ENCODE results near the gene CNN2. TPM values are rescaled to one million over a fixed set of nuclear protein-coding genes. Genes with fewer than 3 reads are reported as not detected.

The CNN2 gene
- total RNA-seq: 508 and 544 TPM in 2 replicates

GRCh38 chr19:1025960-1026782, at the start of gene CNN2:
CNN2 (plus strand) TSS chr19:1026608; CDS start chr19:1026662, 54 bp downstream.
- no peak for TF ChIP-seq CTCF (IDR thresholded peaks at IDR 0.05; ENCODE audit: insufficient read depth, low read depth, low read length)
- H3K4me3 ChIP-seq (ENCODE audit: low read depth, low read length): peak within 1 kb of the TSS; percentile 100
- DNase-seq (ENCODE audit: low read depth): peak; percentile 76

- no peak overlapping the region for H3K4me3 ChIP-seq (ENCODE audit: low read depth, low read length)
- TF ChIP-seq CTCF (IDR thresholded peaks at IDR 0.05; ENCODE audit: insufficient read depth, low read depth, low read length): no peak
Observed at GRCh38 chr19:977058-977464, 49.3 kb upstream of the CNN2 start.

DNA sequence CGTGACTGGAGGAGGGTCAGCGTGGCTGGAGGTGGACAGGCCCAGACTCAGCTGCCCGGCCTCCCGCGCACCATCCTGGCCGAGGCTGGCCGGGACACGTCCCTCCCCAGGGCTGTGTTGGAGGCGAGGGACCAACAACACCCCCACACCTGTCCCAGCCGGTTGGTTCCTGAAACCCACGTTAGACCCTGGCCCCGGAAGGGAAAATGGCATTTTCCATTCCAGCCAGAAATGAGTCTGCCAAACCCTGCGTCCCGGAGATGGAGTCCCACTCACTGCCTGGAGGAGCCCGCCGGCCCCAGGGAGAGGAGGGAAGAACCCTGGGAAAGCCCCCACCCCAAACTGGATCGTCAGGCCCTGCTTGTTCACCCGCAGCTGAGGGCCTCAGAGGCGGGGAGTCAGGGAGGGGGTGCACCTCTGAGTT, 47.1 kb upstream of the CNN2 start:
- no peak for DNase-seq (ENCODE audit: low read depth)
- H3K4me3 ChIP-seq (ENCODE audit: low read depth, low read length): no peak overlapping the region
- TF ChIP-seq CTCF (IDR thresholded peaks at IDR 0.05; ENCODE audit: insufficient read depth, low read depth, low read length): no peak

More at GRCh38 chr19:977058-977464, 49.3 kb upstream of the CNN2 start:
- no peak for DNase-seq (ENCODE audit: low read depth)

DNA sequence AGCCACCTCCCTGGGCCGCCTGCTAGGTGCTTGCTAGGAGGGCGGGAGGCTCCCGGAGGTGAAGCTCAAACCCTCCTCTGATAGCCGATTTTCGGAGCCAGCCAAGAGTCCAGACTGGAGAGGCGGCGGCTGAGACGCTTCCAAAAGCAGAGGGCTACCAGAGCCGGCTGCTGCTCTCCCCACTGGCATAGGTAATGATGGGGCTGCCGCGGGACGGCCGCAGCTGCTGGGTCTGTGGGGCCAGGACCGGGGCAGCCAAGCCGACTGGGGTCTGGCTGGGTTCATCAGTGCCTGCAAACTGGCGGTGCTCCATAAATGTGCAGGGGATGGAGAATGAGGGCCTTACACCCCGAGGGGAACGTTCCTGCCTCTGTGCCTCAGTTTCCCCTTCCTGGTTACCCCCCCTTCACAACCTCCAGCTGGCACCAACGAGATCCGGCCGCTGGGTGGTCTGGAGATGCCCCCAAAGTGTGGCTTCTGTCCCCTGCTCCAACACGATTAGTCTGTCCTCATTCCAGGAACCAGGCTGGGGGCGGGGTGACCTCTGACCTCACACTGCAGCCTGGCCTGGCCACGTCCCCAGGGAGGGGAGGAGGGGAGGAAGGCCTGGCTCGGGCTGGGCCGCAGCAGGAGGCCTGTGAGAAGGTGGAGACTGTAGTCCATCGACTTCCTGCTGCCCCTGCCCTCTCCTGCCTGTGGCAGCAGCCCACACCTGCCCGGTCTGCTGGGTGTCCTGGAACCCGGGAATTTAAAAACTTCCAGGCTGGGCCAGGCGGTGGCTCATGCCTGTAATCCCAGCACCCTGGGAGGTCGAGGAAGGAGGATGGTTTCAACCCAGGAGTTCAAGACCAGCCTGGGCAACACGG, 46.0 kb upstream of the CNN2 start:
- no peak overlapping the region for H3K4me3 ChIP-seq (ENCODE audit: low read depth, low read length)
- TF ChIP-seq CTCF (IDR thresholded peaks at IDR 0.05; ENCODE audit: insufficient read depth, low read depth, low read length): no peak
- peak; percentile 72 for DNase-seq (ENCODE audit: low read depth)

DNA sequence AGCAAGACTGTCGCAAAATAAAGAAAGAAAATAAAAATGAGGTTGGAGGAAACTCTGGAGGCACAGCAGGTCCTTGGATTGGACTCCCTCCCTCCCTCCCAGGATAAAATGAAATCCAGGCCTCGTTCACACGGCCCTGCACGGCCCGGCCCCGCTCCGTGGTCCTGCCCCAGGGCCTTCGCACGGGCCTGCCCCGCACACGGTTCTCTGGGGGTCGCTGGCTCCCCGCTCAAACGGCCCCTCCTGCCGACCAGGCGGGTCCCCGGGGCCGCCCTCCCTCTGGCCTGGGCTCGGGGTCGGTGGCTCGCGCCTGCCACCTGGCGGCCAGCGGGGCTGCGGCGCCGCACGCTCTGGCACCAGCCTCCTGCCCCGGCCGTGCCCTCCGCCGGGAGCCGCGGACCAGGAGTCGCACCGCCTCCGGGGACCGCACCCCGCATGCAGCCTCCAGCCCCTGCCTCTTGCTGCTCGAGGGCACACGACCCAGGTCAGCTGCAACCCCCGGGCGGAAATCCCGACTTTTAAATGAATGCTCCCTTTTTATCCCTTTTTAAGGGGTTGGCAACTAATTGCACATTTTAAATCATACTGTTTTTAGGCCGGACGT, 43.7 kb upstream of the CNN2 start:
- peak overlapping the region; percentile 36 for H3K4me3 ChIP-seq (ENCODE audit: low read depth, low read length)
- DNase-seq (ENCODE audit: low read depth): peak; percentile 54
- TF ChIP-seq CTCF (IDR thresholded peaks at IDR 0.05; ENCODE audit: insufficient read depth, low read depth, low read length): peak; percentile 62

- DNase-seq (ENCODE audit: low read depth): peak; percentile 88
- TF ChIP-seq CTCF (IDR thresholded peaks at IDR 0.05; ENCODE audit: insufficient read depth, low read depth, low read length): no peak
- peak within 1 kb of the TSS; percentile 99 for H3K4me3 ChIP-seq (ENCODE audit: low read depth, low read length)
Observed at GRCh38 chr19:984165-984967, 42.0 kb upstream of the CNN2 start, which contains the start of gene WDR18. WDR18 (plus strand) TSS chr19:984345; CDS start chr19:984354, 9 bp downstream.
